Panc1 (cell line): ENCODE measurements around the gene SDHD.

Experiments
- CTCF ChIP-seq: fragments of 450-650 bp; IDR thresholded peaks from 2 replicates; pipeline ENCODE4 v1.5.1; 2017; ENCODE audit warnings: mild to moderate bottlenecking
- POLR2AphosphoS5 ChIP-seq: IDR thresholded peaks from 2 replicates; pipeline ENCODE4 v1.6.1; 2012; ENCODE audit warnings: mild to moderate bottlenecking, low read depth, low read length, moderate library complexity
- SIN3A ChIP-seq: IDR thresholded peaks from 2 replicates; pipeline ENCODE4 v1.6.1; 2012; ENCODE audit warnings: low read depth, mild to moderate bottlenecking, low read length, moderate library complexity, borderline replicate concordance; ENCODE audit not compliant: insufficient read depth
- TF ChIP-seq, protein P1 (sequence below), 2 experiments: IDR thresholded peaks; 2 replicates each; pipeline ENCODE4 v1.6.1; 2011 to 2012; ENCODE audit warnings: low read depth in 2 of 2, control low read depth in 1 of 2, low read length in 1 of 2, mild to moderate bottlenecking in 1 of 2, moderate library complexity in 1 of 2; ENCODE audit not compliant: insufficient read depth in 1 of 2

DNA sequence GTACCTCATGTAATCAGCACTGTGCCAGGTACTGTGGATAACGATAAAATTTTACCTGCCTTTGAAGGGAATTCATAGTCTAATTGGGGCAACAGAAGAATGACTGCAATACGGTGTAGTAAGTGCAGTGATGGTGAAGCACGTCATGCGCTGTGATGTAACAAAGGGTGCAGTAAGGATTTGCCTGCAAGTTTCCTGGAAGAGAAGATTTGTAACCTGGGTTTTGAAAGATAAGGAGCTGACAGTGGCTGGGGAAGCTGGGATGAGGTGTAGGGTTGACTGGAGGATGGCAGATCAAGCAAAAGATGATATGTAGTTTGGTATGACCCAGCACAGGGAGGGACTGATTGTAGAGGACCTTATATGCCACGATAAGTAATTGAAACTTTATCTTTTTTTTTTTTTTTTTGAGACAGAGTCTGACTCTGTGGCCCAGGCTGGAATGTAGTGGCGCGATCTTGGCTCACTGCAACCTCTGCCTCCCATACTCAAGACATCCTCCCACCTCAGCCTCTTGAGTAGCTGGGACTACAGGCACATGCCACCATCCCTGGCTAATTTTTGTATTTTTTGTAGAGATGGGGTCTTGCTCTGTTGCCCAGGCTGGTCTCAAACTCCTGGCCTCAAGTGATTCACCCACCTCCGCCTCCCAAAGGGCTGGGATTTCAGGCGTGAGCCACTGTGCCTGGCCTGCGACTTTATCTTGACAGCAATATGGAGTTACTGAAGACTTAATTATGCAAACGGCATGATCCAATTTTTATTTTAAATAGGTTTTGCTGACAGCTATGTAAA lies 11.3 kb downstream of the SDHD start:
- TF ChIP-seq SIN3A (no peak), CTCF (no peak), POLR2AphosphoS5 (no peak)
- TF ChIP-seq, protein P1, sequence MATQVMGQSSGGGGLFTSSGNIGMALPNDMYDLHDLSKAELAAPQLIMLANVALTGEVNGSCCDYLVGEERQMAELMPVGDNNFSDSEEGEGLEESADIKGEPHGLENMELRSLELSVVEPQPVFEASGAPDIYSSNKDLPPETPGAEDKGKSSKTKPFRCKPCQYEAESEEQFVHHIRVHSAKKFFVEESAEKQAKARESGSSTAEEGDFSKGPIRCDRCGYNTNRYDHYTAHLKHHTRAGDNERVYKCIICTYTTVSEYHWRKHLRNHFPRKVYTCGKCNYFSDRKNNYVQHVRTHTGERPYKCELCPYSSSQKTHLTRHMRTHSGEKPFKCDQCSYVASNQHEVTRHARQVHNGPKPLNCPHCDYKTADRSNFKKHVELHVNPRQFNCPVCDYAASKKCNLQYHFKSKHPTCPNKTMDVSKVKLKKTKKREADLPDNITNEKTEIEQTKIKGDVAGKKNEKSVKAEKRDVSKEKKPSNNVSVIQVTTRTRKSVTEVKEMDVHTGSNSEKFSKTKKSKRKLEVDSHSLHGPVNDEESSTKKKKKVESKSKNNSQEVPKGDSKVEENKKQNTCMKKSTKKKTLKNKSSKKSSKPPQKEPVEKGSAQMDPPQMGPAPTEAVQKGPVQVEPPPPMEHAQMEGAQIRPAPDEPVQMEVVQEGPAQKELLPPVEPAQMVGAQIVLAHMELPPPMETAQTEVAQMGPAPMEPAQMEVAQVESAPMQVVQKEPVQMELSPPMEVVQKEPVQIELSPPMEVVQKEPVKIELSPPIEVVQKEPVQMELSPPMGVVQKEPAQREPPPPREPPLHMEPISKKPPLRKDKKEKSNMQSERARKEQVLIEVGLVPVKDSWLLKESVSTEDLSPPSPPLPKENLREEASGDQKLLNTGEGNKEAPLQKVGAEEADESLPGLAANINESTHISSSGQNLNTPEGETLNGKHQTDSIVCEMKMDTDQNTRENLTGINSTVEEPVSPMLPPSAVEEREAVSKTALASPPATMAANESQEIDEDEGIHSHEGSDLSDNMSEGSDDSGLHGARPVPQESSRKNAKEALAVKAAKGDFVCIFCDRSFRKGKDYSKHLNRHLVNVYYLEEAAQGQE (IDR thresholded peaks at IDR 0.05; ENCODE audit: insufficient read depth in 1 of 2, low read depth in 2 of 2, low read length in 1 of 2), result no peak
